PC-9 (cell line): ENCODE results near the gene SMARCE1.

Source experiments
- EZH2 ChIP-seq: fragments of 200-600 bp; sonication (generic); IDR thresholded peaks from 2 replicates; pipeline ENCODE4 v1.8.0; 2017; ENCODE audit warnings: antibody characterized with exemption, low read depth
- TF ChIP-seq, protein P1 (sequence below): fragments of 200-600 bp; sonication (generic); conservative IDR thresholded peaks from 2 replicates; pipeline ENCODE4 v1.6.1; 2017; ENCODE audit warnings: mixed run types, antibody characterized with exemption, mild to moderate bottlenecking, moderate library complexity

- TF ChIP-seq, protein P1, sequence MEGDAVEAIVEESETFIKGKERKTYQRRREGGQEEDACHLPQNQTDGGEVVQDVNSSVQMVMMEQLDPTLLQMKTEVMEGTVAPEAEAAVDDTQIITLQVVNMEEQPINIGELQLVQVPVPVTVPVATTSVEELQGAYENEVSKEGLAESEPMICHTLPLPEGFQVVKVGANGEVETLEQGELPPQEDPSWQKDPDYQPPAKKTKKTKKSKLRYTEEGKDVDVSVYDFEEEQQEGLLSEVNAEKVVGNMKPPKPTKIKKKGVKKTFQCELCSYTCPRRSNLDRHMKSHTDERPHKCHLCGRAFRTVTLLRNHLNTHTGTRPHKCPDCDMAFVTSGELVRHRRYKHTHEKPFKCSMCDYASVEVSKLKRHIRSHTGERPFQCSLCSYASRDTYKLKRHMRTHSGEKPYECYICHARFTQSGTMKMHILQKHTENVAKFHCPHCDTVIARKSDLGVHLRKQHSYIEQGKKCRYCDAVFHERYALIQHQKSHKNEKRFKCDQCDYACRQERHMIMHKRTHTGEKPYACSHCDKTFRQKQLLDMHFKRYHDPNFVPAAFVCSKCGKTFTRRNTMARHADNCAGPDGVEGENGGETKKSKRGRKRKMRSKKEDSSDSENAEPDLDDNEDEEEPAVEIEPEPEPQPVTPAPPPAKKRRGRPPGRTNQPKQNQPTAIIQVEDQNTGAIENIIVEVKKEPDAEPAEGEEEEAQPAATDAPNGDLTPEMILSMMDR: no peak
- TF ChIP-seq EZH2: no peak
Observed at GRCh38 chr17:40608061-40608581, 39.5 kb downstream of the SMARCE1 start.
